Stimulated activated CD4-positive, alpha-beta T cell treated with anti-CD3 and anti-CD28 coated beads, Interleukin-4, amount 100 ng/mL, for 24 hours (primary cell): ENCODE data around the gene SUN3.
"Not testable (repeated sequence)": the region's sequence is repeated elsewhere in the genome, so short reads cannot be mapped to it uniquely, and the experiment has no call there.

Experiments
- DNase-seq: peaks from one replicate; pipeline ENCODE4 v3.0.0-alpha.2; 2020

Gene SUN3

GRCh38 chr7:47942651-47943050 is 86.3 kb downstream of the SUN3 start:
- DNase-seq = not testable (repeated sequence)

GRCh38 chr7:47942132-47942531 is 86.8 kb downstream of the SUN3 start:
- DNase-seq = no peak

GRCh38 chr7:47941136-47941844 is 87.6 kb downstream of the SUN3 start:
- no peak for DNase-seq

- DNase-seq = no peak
Observed at GRCh38 chr7:47940088-47941013, 88.6 kb downstream of the SUN3 start.

- DNase-seq = no peak
Observed at GRCh38 chr7:47939425-47940036, 89.4 kb downstream of the SUN3 start.

GRCh38 chr7:47938574-47939165 is 90.2 kb downstream of the SUN3 start:
- no peak for DNase-seq

GRCh38 chr7:47937711-47938573 is 91.0 kb downstream of the SUN3 start:
- no peak for DNase-seq
